Anterior cingulate cortex (tissue), 58 donors: ENCODE data around the gene KAZN.
A peak's percentile ranks its signal among the peaks of the same experiment; 100 is the strongest.

Source experiments
- DNase-seq, 58 donors: peaks; one replicate each; lab custom pipeline; 2025; lab: John Stamatoyannopoulos, UW

The KAZN gene

DNA sequence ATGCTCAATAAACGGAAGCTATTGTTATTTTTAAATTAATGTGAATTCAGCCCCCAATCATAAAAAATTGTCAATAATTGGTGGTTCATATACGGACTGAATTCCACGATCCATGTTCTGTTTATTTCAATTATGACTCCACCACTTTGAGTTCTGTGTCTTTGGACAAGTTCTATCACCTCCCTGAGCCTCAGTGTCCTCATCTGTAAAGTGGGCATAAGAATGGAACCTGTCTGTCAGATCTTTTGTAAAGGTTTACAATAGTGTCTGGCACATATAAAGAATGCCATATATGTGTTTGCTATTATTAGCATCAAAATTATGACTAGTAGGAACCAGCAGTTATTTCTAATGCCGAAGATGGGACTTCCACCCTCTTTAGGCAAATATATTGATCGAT is 183.3 kb downstream of the KAZN start:
- no peak for DNase-seq

GRCh38 chr1:14782741-14783591 is 184.5 kb downstream of the KAZN start:
- DNase-seq = no peak

DNA sequence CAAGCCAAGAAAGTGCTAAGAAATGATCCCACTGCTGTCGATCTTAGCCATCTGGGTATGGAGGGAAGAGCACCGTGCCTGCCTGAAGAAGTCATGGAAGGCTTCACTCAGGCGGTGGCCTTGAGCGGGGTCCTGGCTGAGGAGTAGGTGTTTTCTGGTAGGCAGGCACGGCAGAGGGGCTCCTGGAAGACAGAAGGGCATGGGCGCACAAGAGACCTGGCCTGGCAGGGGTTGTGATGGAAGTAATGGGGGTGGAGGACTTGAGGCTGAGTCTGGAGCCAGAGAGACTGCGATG is 185.1 kb downstream of the KAZN start:
- no peak for DNase-seq

DNA sequence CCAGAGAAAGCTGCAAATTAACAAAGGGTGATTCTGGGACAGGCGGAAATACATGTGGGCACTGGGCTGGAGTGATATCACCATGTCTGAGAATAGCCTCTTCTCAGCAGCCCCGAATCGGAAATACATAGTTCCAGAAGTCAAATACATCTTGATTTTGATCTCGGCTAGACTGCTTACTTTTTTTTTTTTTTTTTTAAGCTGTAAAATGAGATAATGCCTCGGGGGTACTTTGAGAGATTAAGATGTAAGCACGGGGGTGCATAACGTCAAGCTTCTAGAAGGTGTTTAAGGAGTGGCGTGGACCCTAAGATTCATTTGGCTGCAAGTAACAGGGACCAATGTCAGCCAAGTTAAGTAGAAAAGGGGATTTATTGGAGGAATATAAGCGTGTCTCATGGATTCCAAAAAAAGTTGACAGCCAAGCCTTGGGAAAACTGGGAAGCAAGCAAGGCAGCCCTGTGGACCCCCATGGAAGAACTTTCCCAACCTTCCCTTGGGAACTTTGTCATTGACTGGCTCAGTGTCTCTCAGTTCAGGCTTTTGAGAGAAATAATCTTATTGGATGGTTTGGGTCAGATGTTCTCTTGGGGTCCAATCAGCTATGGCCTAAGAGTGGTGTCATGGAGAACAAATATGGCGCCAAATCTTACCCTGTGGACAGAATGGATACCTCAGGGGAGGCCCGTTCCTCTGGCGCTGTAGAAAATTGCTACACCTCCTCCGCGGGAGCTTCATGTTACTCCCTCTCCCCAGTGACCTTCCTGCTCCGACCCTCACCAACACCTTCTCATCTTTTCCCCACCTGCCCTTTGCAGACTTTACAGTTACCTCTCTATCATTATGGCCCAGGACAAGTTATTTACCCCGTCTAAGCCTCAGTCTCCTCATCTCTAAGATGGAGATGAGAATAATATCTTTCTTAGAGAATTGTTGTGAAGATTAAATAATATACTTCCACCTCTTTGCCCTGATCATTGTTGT is 186.6 kb downstream of the KAZN start:
- DNase-seq = no peak

- no peak for DNase-seq
Measured at GRCh38 chr1:14786109-14786675, 187.7 kb downstream of the KAZN start.

- no peak for DNase-seq
Measured at GRCh38 chr1:14786681-14787080, 188.2 kb downstream of the KAZN start.

GRCh38 chr1:14787604-14788003 is 189.1 kb downstream of the KAZN start:
- no peak for DNase-seq

DNA sequence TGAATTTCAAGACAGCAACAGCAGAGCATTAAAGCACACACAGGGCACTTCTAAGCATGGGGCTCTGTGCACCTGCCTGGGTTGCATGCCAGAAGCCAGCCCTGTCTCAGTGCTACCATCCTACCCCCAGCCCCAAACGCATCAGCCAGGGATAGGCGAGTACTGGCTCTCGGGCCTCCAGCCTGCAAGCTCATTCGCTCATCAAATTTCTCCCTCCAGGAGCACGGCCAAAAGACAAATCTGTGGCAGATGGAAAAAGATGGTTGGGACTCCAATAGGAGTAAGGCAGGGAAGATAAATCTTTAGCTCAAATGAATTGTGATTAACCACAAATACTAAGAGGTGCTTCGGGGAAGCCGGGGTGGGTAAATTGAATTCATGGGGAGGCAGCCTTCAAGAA is 189.6 kb downstream of the KAZN start:
- DNase-seq = peak in 2 of 58 donors; percentile 4 to 8

GRCh38 chr1:14790982-14791381 is 192.5 kb downstream of the KAZN start:
- no peak for DNase-seq

- no peak for DNase-seq
Measured at GRCh38 chr1:14791654-14792053, 193.2 kb downstream of the KAZN start.

DNA sequence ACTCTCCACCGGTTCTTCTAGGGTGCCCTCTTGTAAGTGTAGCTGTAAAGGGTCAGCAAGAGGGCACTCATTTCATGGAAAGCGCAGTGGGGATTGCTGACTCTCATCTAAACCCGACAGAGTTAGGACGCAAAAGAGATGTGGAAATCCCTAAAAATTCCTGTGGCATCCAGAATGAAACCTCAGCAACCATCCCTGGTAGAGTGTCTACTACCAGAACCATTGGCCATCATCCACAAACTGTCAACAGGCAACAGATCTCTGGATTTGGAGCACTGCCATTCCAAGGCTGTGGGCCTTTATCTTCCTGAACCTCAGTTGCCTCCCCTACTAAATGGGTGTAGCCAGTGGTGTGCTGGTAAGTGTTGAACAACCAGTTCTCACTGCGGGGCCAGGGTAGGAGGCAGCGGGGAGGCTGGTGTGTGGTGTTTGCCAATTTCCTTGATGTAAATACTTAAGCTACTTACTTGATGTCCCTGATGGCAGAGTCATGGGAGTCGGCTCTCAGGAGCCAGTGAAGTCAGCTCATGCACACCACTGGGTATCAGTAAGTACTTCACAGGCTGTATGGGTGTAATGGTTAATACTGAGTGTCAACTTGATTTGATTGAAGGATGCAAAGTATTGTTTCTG is 195.8 kb downstream of the KAZN start:
- DNase-seq = no peak

- DNase-seq = no peak
Measured at GRCh38 chr1:14794906-14795305, 196.4 kb downstream of the KAZN start.

DNA sequence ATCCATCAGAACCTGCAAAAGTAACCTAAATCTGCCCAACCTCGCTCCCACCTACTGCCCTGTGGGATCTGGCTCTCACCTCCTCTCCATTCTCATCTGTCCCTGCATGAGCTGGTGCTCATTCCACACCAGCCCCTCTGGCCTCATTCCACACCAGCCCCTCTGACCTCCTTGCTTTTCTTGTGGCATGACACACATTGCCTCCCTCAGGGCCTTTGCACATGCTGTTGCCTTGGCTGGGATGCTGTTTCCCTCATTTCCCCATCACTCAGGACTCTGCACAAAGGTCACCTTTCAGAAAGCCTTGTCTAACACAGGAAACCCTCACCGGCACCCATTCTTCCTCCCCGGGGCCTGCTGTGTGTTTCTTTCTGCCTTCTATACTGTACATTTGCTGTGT is 197.1 kb downstream of the KAZN start:
- DNase-seq = no peak

GRCh38 chr1:14800014-14800413 is 201.5 kb downstream of the KAZN start:
- no peak for DNase-seq

GRCh38 chr1:14800500-14801076 is 202.1 kb downstream of the KAZN start:
- no peak for DNase-seq

DNA sequence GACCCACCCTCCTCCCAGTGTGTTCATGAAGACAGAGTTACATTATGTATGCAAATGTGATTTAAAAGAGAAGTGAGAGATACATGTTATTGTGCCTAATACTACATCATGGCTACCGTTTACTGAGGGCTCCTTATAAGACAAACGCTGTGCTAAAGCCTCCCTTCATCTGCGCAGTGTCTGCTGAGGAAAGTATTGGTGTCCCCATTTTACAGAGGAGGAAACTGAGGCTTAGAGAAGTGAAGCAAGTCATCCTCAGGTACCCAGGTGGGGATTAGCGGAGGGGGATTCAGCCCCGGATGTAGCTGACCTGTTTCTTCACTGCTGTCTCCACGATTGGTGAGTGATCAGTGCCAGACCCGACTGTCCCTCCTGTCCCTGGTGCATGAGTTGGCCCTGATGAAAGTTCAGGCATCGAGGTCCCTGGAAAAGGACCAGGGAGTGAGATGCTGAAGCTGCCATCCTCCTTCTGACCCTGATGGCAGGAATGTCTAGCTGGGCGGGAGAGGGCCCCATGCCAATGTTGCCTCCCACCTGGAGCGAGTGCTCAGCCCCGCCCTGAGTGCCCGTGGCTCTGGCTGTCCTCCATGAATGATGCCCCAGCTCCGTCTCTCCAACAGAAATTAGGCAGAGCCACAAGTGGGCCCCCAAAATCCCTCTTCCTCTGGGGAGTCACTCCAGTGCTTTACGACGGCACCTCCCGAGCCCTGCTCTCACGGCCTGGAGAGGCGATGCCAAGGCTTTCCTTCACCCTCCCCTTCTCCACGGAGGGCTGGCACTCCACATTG is 204.7 kb downstream of the KAZN start:
- no peak for DNase-seq

DNA sequence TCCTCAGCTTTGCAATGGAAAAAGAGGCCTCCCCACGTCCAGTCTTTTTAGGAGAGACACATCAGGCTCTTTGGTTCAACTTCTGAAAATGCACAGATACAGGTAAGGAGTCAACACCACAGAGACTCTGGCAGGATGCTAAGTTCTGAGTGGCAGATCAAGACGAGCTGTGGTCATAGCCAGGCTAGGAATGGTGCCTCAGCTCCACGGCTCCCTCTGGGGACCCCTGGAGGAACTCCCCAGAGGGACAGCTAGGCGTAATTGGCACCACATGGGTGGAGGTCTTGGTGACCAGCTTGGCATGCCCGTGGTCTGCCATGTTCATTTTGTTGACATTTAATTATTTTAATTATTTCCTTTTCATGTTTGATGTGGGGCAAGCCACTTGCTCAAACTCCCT is 206.1 kb downstream of the KAZN start:
- no peak for DNase-seq

DNA sequence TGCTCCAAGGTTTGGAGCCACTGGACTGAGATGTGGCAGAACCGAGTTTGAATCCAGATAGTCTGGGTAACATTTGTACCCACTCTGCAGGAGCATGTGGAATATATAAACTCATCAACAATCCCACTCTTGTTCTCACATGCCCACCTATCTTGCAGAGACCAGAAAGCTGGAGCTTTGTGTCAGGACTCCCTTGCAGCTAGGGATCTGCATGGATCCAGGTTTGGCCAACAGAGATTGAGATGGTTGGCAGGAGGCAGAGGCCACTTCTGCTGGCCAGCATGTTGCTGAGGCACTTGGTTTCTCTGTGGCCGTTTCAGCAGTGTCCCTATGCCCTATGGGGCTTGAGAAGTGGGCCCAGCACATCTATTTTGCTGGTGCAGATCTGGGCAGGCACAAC is 208.3 kb downstream of the KAZN start:
- DNase-seq = no peak

GRCh38 chr1:14808768-14809167 is 210.3 kb downstream of the KAZN start:
- DNase-seq = no peak
